Superior temporal gyrus (tissue), 1 donor: ENCODE results near the gene LELP1.
"Not testable (repeated sequence)": the region's sequence is repeated elsewhere in the genome, so short reads cannot be mapped to it uniquely, and the experiment has no call there.

Source experiments
- DNase-seq: peaks from one replicate; pipeline ENCODE4 v3.0.0-alpha.2; 2016; ENCODE audit errors: extremely low spot score

LELP1 gene

GRCh38 chr1:153229076-153229829, 26.0 kb downstream of the LELP1 start:
- not testable (repeated sequence) for DNase-seq

GRCh38 chr1:153231363-153231762, 28.1 kb downstream of the LELP1 start:
- no peak for DNase-seq

- no peak for DNase-seq
Observed at GRCh38 chr1:153231785-153232184, 28.6 kb downstream of the LELP1 start.

GRCh38 chr1:153232553-153232952, 29.3 kb downstream of the LELP1 start:
- no peak for DNase-seq

- DNase-seq, result no peak
Observed at GRCh38 chr1:153233448-153233847, 30.2 kb downstream of the LELP1 start.

GRCh38 chr1:153238527-153238926, 35.3 kb downstream of the LELP1 start:
- no peak for DNase-seq

- DNase-seq, result no peak
Observed at GRCh38 chr1:153242160-153242559, 38.9 kb downstream of the LELP1 start.

- no peak for DNase-seq
Observed at GRCh38 chr1:153245466-153245865, 42.2 kb downstream of the LELP1 start.

GRCh38 chr1:153246018-153246417, 42.8 kb downstream of the LELP1 start:
- DNase-seq, result no peak

- no peak for DNase-seq
Observed at GRCh38 chr1:153246825-153247224, 43.6 kb downstream of the LELP1 start.

GRCh38 chr1:153248176-153248879, 45.1 kb downstream of the LELP1 start:
- no peak for DNase-seq

GRCh38 chr1:153250166-153250565, 46.9 kb downstream of the LELP1 start:
- DNase-seq, result peak; percentile 41

- DNase-seq, result no peak
Observed at GRCh38 chr1:153251087-153251486, 47.9 kb downstream of the LELP1 start.

GRCh38 chr1:153251562-153251961, 48.3 kb downstream of the LELP1 start:
- DNase-seq, result no peak

GRCh38 chr1:153251988-153252387, 48.8 kb downstream of the LELP1 start:
- DNase-seq, result no peak

- no peak for DNase-seq
Observed at GRCh38 chr1:153253076-153253475, 49.8 kb downstream of the LELP1 start.

GRCh38 chr1:153253693-153254092, 50.5 kb downstream of the LELP1 start:
- DNase-seq, result no peak
